ENCODE measurements around the gene SLC4A5.
"Not testable (repeated sequence)": the region's sequence is repeated elsewhere in the genome, so short reads cannot be mapped to it uniquely, and the experiment has no call there.

SLC4A5 gene

GRCh38 chr2:74226648-74227213 lies 116.5 kb downstream of the SLC4A5 start:
- no peak for DNase-seq

GRCh38 chr2:74225698-74226459 lies 117.3 kb downstream of the SLC4A5 start:
- DNase-seq: no peak

GRCh38 chr2:74223941-74224770 lies 119.1 kb downstream of the SLC4A5 start:
- DNase-seq: no peak

- no peak for DNase-seq
Measured at GRCh38 chr2:74222300-74222650, 120.9 kb downstream of the SLC4A5 start.

- no peak for DNase-seq
Measured at GRCh38 chr2:74221604-74222299, 121.5 kb downstream of the SLC4A5 start.

GRCh38 chr2:74221091-74221490 lies 122.1 kb downstream of the SLC4A5 start:
- DNase-seq: no peak

GRCh38 chr2:74219846-74220486 lies 123.2 kb downstream of the SLC4A5 start:
- no peak for DNase-seq

GRCh38 chr2:74216642-74217041 lies 126.6 kb downstream of the SLC4A5 start:
- no peak for DNase-seq

GRCh38 chr2:74215771-74216170 lies 127.4 kb downstream of the SLC4A5 start:
- DNase-seq: not testable (repeated sequence)

GRCh38 chr2:74212702-74213410 lies 130.4 kb downstream of the SLC4A5 start:
- no peak for DNase-seq

GRCh38 chr2:74206180-74206688 lies 137.0 kb downstream of the SLC4A5 start:
- DNase-seq: no peak

GRCh38 chr2:74205596-74205995 lies 137.6 kb downstream of the SLC4A5 start:
- DNase-seq: no peak

- no peak for DNase-seq
Measured at GRCh38 chr2:74205113-74205512, 138.1 kb downstream of the SLC4A5 start.

GRCh38 chr2:74204436-74204835 lies 138.8 kb downstream of the SLC4A5 start:
- DNase-seq: no peak

- DNase-seq: no peak
Measured at GRCh38 chr2:74201596-74201995, 141.6 kb downstream of the SLC4A5 start.

GRCh38 chr2:74201196-74201595 lies 142.0 kb downstream of the SLC4A5 start:
- no peak for DNase-seq

GRCh38 chr2:74199871-74200305 lies 143.3 kb downstream of the SLC4A5 start:
- DNase-seq: peak; percentile 21

- DNase-seq: no peak
Measured at GRCh38 chr2:74199275-74199701, 143.9 kb downstream of the SLC4A5 start.

- DNase-seq: peak; percentile 88
Measured at GRCh38 chr2:74198461-74199274, 144.5 kb downstream of the SLC4A5 start, which contains the start of gene MTHFD2. MTHFD2 (plus strand) TSS chr2:74198615; CDS start chr2:74198642, 27 bp downstream.

- DNase-seq: no peak
Measured at GRCh38 chr2:74198023-74198460, 145.2 kb downstream of the SLC4A5 start.

- no peak for DNase-seq
Measured at GRCh38 chr2:74197049-74197448, 146.2 kb downstream of the SLC4A5 start.
